ENCODE data around the gene TFRC. TPM values are rescaled to one million over a fixed set of nuclear protein-coding genes. Genes with fewer than 3 reads are reported as not detected.

TFRC gene
- total and polyA plus RNA-seq, 11 donors, result 15.7 to 232 (median 103) TPM

DNA sequence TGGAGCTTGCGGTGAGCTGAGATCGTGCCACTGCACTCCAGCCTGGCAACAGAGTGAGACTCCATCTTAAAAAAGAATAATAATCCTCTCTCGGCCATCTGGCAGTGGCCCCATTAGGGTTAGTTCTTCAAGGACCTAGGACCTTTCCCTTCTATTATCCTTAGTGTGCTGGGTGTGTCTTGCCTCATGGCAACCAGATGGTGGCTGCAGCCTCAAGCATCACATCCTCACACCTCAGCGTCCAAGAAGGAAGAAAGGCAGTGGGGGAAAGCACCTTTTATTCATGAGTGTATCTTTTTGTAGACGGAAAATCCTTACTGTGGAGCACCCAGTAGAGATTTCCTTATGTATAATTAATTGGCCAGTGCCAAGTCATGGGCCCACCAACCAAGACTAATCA, 42.7 kb upstream of the TFRC start:
- intact Hi-C loops (cut with DNase I), result no loop called here
- WGBS, 4 donors, result 91 to 95% (median 94%) methylated on average over 5 of the region's 5 CpGs

DNA sequence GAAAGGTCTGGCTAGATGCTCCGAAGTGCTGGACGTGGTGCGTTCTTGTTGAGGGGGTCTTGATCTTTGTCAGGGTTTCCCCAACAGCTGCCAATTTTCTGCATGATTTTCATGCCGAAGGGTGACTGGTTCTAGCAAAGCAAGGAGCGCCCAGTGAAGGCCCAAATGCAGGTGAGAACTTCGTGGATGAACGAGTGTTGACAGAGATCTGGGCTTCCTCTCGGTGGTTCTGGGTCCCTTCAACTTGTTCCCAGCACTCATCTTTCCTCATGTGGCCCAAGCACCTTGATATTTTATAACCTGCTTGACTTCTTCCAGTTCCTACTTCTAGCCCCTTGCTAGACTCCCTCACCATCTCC, 40.8 kb upstream of the TFRC start:
- no peak for ATAC-seq
- TF ChIP-seq, protein P1, sequence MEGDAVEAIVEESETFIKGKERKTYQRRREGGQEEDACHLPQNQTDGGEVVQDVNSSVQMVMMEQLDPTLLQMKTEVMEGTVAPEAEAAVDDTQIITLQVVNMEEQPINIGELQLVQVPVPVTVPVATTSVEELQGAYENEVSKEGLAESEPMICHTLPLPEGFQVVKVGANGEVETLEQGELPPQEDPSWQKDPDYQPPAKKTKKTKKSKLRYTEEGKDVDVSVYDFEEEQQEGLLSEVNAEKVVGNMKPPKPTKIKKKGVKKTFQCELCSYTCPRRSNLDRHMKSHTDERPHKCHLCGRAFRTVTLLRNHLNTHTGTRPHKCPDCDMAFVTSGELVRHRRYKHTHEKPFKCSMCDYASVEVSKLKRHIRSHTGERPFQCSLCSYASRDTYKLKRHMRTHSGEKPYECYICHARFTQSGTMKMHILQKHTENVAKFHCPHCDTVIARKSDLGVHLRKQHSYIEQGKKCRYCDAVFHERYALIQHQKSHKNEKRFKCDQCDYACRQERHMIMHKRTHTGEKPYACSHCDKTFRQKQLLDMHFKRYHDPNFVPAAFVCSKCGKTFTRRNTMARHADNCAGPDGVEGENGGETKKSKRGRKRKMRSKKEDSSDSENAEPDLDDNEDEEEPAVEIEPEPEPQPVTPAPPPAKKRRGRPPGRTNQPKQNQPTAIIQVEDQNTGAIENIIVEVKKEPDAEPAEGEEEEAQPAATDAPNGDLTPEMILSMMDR (IDR thresholded peaks at IDR 0.05), result no peak
- TF ChIP-seq POLR2A (IDR thresholded peaks at IDR 0.05), result no peak
- intact Hi-C loops (cut with DNase I), result no loop called here
- H3K4me3 ChIP-seq, result no peak overlapping the region
- no peak for DNase-seq
- H3K9me3 ChIP-seq, result no peaks in the 10 kb centered on the region
- H3K4me1 ChIP-seq, result peaks cover 0 to 38% (median 0%) of the 10 kb centered on the region in 12 donors
- H3K27me3 ChIP-seq, result no peaks in the 10 kb centered on the region
- H3K36me3 ChIP-seq, result no peaks in the 10 kb centered on the region
- WGBS, 4 donors, result 89 to 91% (median 90%) methylated on average over 8 of the region's 8 CpGs
- H3K27ac ChIP-seq, result no peak overlapping the region

More for the DNA sequence above, 42.7 kb upstream of the TFRC start:
- no peak overlapping the region for H3K27ac ChIP-seq
- TF ChIP-seq POLR2A (IDR thresholded peaks at IDR 0.05), result no peak
- TF ChIP-seq, protein P1 (IDR thresholded peaks at IDR 0.05), result no peak
- no peaks in the 10 kb centered on the region for H3K36me3 ChIP-seq
- no peak overlapping the region for H3K4me3 ChIP-seq
- DNase-seq (no peak), ATAC-seq (no peak)
- H3K9me3 ChIP-seq, result no peaks in the 10 kb centered on the region
- no peaks in the 10 kb centered on the region for H3K27me3 ChIP-seq
- H3K4me1 ChIP-seq, result peaks cover 0 to 38% (median 0%) of the 10 kb centered on the region in 12 donors

DNA sequence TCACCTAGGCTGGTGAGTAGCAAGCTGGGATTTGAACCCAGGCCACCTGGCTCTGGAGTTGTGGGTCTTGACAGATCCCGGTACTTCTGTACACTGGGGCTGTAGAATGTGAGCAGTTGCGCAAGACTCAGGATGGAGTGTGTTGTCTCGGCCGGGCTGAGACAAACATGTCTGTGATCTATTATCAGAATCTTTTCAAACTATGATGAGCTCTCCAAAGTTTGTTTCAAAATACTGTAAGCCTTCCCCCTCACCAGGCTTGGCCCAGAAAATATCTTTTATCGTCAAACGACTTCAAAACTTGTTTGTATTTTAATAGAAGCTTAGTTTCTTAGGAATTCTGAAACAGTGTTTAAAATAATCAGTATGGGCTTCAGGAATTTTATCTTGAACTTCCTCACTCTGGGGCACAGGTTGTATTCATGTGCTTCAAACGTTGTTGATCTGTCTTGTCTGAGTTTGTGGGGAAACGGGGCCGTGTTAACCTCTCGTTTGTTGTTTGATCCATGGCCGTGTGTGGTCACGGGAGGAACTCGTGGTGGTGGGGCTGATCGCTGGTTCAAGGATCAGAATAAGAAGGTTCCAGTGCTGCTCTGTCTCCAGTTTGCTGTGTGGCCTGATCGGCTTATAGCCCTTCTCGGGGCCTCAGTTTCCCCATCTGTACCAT, 40.3 kb upstream of the TFRC start:
- 60 to 75% (median 66%) methylated on average over 14 to 16 of the region's 16 CpGs for WGBS, 4 donors
- no peak for TF ChIP-seq POLR2A (IDR thresholded peaks at IDR 0.05)
- TF ChIP-seq, protein P1 (IDR thresholded peaks at IDR 0.05), result no peak
- no peaks in the 10 kb centered on the region for H3K9me3 ChIP-seq
- intact Hi-C loops (cut with DNase I), result no loop called here
- H3K27ac ChIP-seq, result no peak overlapping the region
- DNase-seq (no peak), ATAC-seq (no peak)
- no peaks in the 10 kb centered on the region for H3K27me3 ChIP-seq
- no peak overlapping the region for H3K4me3 ChIP-seq
- H3K4me1 ChIP-seq, result peaks cover 0 to 40% (median 0%) of the 10 kb centered on the region in 12 donors
- H3K36me3 ChIP-seq, result no peaks in the 10 kb centered on the region

DNA sequence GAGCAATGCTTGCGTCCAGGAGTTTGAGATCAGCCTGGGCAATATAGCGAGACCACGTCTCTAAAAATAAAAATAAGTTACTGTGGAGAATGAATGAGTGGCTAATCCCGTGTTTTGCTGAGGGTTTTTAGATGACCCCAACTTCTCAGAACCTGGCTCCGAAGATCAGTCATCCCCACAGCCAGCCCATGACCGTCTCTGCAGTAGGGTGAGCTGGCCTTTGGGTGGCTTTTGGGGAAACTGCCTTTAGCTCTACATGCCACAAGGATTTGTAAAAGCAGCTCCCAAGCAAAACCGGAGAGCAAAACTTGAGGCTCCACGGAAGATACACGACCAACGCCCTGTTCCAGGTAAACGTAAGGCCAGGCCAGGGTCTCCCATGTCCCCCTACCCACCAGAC, 39.2 kb upstream of the TFRC start:
- no peaks in the 10 kb centered on the region for H3K36me3 ChIP-seq
- ATAC-seq (no peak), DNase-seq (no peak)
- H3K27ac ChIP-seq, result peak overlapping the region in 1 of 12 donors; percentile 49
- no peaks in the 10 kb centered on the region for H3K9me3 ChIP-seq
- TF ChIP-seq POLR2A (IDR thresholded peaks at IDR 0.05), result no peak
- WGBS, 4 donors, result 86 to 91% (median 90%) methylated on average over 11 of the region's 11 CpGs
- no peaks in the 10 kb centered on the region for H3K27me3 ChIP-seq
- no peak overlapping the region for H3K4me3 ChIP-seq
- peaks cover 0 to 40% (median 0%) of the 10 kb centered on the region in 12 donors for H3K4me1 ChIP-seq
- intact Hi-C loops (cut with DNase I), result no loop called here

All from heart left ventricle (tissue), 16 donors.